Measurements from ENCODE around the gene KIF16B.

GRCh38 chr20:16548068-16548672 lies 25.1 kb downstream of the KIF16B start:
- TF ChIP-seq RAD21 (IDR thresholded peaks at IDR 0.05) (no peak), CTCF (IDR thresholded peaks at IDR 0.05; ENCODE audit: low read depth, low read length, missing input control) (no peak), SP1 (IDR thresholded peaks at IDR 0.05) (no peak), MAX (IDR thresholded peaks at IDR 0.05) (no peak)

Measured in liver (tissue), 3 donors.